Heart right ventricle (tissue), 16 donors: ENCODE results near the gene LRRC32. TPM values are rescaled to one million over a fixed set of nuclear protein-coding genes. Genes with fewer than 3 reads are reported as not detected.

Source experiments
- ATAC-seq, 8 donors: fragments of 200-7000 bp; cut with Tn5 transposase; one replicate each; pipeline ENCODE4 v1.9.1; 2020; ENCODE audit warnings: mild to moderate bottlenecking in 8 of 8, moderate library complexity in 8 of 8, moderate number of reproducible peaks in 1 of 8
- DNase-seq, 2 donors: peaks; one replicate each; pipeline ENCODE4 v3.0.0-alpha.2; 2020
- H3K27ac ChIP-seq, 10 donors: fragments of 200-600 bp; sonication (generic) in 2 of 10; one replicate each; pipeline versions ENCODE4 v1.5.0 to v1.8.0; 2020 to 2022; ENCODE audit warnings: mild to moderate bottlenecking in 3 of 10
- H3K27me3 ChIP-seq, 7 donors: fragments of 200-600 bp; one replicate each; pipeline ENCODE4 v1.8.0; 2021 to 2022; ENCODE audit warnings: mild to moderate bottlenecking in 2 of 7
- H3K36me3 ChIP-seq, 9 donors: fragments of 200-600 bp; sonication (generic) in 1 of 9; one replicate each; pipeline versions ENCODE4 v1.5.0 to v1.8.0; 2020 to 2022; ENCODE audit warnings: mild to moderate bottlenecking in 2 of 9
- H3K4me1 ChIP-seq, 9 donors: fragments of 200-600 bp; sonication (generic) in 1 of 9; one replicate each; pipeline versions ENCODE4 v1.5.0 to v1.8.0; 2020 to 2022; ENCODE audit warnings: mild to moderate bottlenecking in 4 of 9
- H3K4me3 ChIP-seq, 10 donors: fragments of 200-600 bp; sonication (generic) in 2 of 10; one replicate each; pipeline versions ENCODE4 v1.5.0 to v1.8.0; 2020 to 2022; ENCODE audit warnings: mild to moderate bottlenecking in 7 of 10, moderate library complexity in 2 of 10
- H3K9me3 ChIP-seq, 11 donors: fragments of 200-600 bp in 10 of 11; sonication (generic) in 2 of 11; one replicate each; pipeline versions ENCODE4 v1.5.0 to v1.8.0; 2013 to 2022; ENCODE audit warnings: mild to moderate bottlenecking in 2 of 11, control low read depth in 1 of 11, moderate library complexity in 1 of 11
- WGBS, 2 donors: extraction: QIAGEN DNeasy Blood & Tissue Kit; methylation state at CpG; one replicate each; pipeline ENCODE4 v1.1.7; 2013; ENCODE audit warnings: inconsistent platforms in 1 of 2; 5-methylcytosine and 5-hydroxymethylcytosine counted together
- intact Hi-C, 10 donors: fragments of 100-400 bp; cut with DNase I; formaldehyde crosslinking; loops; one replicate each; pipeline versions ENCODE4 v1.11.1 to v1.14.2; 2022
- polyA plus RNA-seq, 2 donors: library from polyadenylated mRNA; stranded (reverse); fragments of 200-250 nt; gene quantifications; one replicate each; pipeline ENCODE4 v1.2.3, GENCODE V29; 2013
- total RNA-seq, 10 donors: library from RNA; stranded (reverse); fragmentation: NEBNext Ultra II Directional in 3 of 10; extraction: Animal tissue kit (Norgen Biotek cat#: 25700) in 3 of 10; gene quantifications; one replicate each; pipeline versions ENCODE4 v1.2.1 to v1.2.4, GENCODE V29; 2021 to 2023
- TF ChIP-seq, protein P1 (sequence below), 9 donors: fragments of 200-600 bp; sonication (generic) in 2 of 9; IDR thresholded peaks; one replicate each; pipeline versions ENCODE4 v1.5.0 to v1.8.0; 2021 to 2022; ENCODE audit warnings: antibody characterized with exemption in 9 of 9, mild to moderate bottlenecking in 5 of 9, moderate library complexity in 1 of 9
- donor health status: Arrhythmogenic right ventricular cardiomyopathy.
- donor health status: ischemic (EF 13 %, LVEDD 7.1; RV severe dilation, severe dysfunction).
- donor health status: healthy with polysubstance abuse.
- donor health status: DM: no; HTN: yes; CAD: no.
- donor health status: DM: no; HTN: no; CAD: no.
- donor health status: ischemic (EF 25% LVEDD 6.9; RV normal size, moderate dysfunction).
- donor health status: ischemic (EF 25% LVEDD 5.7; RV mildly dilated, moderate dysfunction).
- donor health status: healthy.
- donor health status: DM: yes; HTN: yes; CAD: no.
- donor health status: Ischemic cardiomyopathy.
- donor health status: ischemic (EF 35%, LVEDD 5.7; RV mildly dilated, moderate dysfunction).
- donor health status: nonischemic (EF 11% LVEDD 7.7; RV severe dilation, severe dysfunction).
- donor health status: DM: yes; HTN: yes; CAD: no.
- donor health status: PGD.
- donor health status: ischemic (EF 29% LVEDD 5.4; RV normal size, mild dysfunction).
- donor health status: nonischemic (EF 23%, LVEDD 6.1; RV moderate dilation, normal function).

Gene LRRC32
- total and polyA plus RNA-seq, 12 donors = 16.7 to 215 (median 43.7) TPM

DNA sequence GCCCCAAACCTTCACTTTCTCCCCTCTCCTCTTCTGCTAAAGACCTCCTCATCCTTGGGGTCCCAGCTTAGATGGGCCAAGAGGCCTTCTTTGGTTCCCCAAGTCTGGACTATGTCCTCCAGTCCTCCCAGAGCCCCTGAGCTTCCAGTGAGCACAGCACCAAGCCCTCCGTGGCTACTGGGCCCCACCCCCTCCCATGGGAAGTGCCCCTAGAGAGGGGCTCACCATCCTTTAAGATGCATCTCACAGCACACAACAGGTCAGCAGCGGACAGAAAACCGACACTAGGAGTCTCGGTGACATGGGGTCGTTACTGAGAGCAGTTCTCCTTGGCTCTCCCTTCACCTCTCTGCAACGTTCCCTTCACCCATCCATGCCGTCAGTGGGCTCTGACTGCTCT, 2.7 kb downstream of the LRRC32 start:
- intact Hi-C loops = loop anchor here in 3 of 10 donors (5.0 kb wide), 2 partner anchors 36 to 51 kb away; no protein-coding TSS in a partner anchor
- H3K27ac ChIP-seq = peak overlapping the region; percentile 53 to 96 (median 78)
- ATAC-seq (no peak), DNase-seq (no peak)
- H3K4me1 ChIP-seq = peaks cover 17 to 91% (median 65%) of the 10 kb centered on the region in 9 donors
- H3K9me3 ChIP-seq = no peaks in the 10 kb centered on the region
- H3K4me3 ChIP-seq = peak overlapping the region; percentile 32 to 87 (median 72)
- 71 to 76% methylated on average over 7 of the region's 7 CpGs for WGBS, 2 donors
- peaks cover 0 to 28% (median 7%) of the 10 kb centered on the region in 9 donors for H3K36me3 ChIP-seq
- peaks cover 0 to 36% (median 0%) of the 10 kb centered on the region in 7 donors for H3K27me3 ChIP-seq
- TF ChIP-seq, protein P1, sequence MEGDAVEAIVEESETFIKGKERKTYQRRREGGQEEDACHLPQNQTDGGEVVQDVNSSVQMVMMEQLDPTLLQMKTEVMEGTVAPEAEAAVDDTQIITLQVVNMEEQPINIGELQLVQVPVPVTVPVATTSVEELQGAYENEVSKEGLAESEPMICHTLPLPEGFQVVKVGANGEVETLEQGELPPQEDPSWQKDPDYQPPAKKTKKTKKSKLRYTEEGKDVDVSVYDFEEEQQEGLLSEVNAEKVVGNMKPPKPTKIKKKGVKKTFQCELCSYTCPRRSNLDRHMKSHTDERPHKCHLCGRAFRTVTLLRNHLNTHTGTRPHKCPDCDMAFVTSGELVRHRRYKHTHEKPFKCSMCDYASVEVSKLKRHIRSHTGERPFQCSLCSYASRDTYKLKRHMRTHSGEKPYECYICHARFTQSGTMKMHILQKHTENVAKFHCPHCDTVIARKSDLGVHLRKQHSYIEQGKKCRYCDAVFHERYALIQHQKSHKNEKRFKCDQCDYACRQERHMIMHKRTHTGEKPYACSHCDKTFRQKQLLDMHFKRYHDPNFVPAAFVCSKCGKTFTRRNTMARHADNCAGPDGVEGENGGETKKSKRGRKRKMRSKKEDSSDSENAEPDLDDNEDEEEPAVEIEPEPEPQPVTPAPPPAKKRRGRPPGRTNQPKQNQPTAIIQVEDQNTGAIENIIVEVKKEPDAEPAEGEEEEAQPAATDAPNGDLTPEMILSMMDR (IDR thresholded peaks at IDR 0.05) = no peak

DNA sequence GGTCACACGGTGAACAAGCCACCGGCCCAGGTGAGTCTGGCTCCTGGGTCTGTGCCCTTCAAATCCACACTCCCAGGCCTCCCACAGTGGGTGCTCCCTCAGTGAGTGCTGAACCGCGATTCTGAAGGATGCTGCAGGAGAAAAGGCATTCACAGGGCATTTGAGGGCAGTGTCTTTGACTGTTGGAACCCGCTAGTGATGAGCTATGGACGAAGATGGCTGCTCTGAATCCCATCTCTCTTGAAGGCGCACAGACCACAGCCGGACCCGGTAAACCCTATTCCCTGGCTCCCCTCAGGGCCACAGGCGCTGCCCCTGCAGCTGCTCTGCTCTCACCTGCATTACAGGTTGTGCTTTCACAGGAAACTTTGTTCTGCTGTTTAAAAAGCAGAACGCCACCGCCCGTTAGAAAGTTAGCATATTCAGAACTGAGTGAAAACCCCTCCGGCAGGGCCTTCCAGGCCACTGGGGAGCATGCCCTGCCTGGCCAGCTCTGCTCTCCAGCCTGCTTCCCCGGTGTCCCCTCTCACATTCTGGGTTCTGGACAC, 3.2 kb downstream of the LRRC32 start:
- peaks cover 0 to 32% (median 7%) of the 10 kb centered on the region in 9 donors for H3K36me3 ChIP-seq
- no peaks in the 10 kb centered on the region for H3K9me3 ChIP-seq
- intact Hi-C loops = loop anchor here in 3 of 10 donors (5.0 kb wide), 2 partner anchors 35 to 50 kb away; no protein-coding TSS in a partner anchor
- H3K4me1 ChIP-seq = peaks cover 15 to 86% (median 63%) of the 10 kb centered on the region in 9 donors
- DNase-seq (no peak), ATAC-seq (no peak)
- TF ChIP-seq, protein P1 (IDR thresholded peaks at IDR 0.05) = no peak
- WGBS, 2 donors = 73 to 82% methylated on average over 15 of the region's 15 CpGs
- peaks cover 0 to 36% (median 0%) of the 10 kb centered on the region in 7 donors for H3K27me3 ChIP-seq
- peak overlapping the region; percentile 34 to 96 (median 78) for H3K27ac ChIP-seq
- H3K4me3 ChIP-seq = peak overlapping the region; percentile 32 to 87 (median 72)

DNA sequence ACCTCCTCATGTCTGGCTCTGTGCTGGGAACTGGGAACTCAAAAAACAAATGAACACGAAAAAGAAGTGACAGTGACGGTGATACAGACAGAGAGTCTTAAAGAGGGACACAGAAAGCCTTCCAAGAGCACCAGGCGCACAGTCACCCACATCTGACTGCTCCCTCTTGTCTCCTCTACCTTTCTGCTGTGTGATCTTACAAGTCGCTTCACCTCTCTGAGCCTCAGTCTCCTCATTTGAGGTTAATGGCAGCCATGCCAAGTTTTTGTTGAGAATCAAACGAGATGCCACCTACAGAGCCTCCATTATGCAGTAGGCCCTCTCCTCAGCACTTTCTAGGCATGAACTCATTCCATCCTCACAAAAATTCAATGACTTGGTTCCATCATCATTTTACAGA, 3.7 kb downstream of the LRRC32 start:
- DNase-seq (no peak), ATAC-seq (no peak)
- Histone ChIP-seq H3K27ac (peak overlapping the region; percentile 34 to 96 (median 78)), H3K4me1 (peaks cover 15 to 81% (median 61%) of the 10 kb centered on the region in 9 donors), H3K9me3 (no peaks in the 10 kb centered on the region), H3K36me3 (peaks cover 0 to 37% (median 7%) of the 10 kb centered on the region in 9 donors), H3K27me3 (peaks cover 0 to 33% (median 0%) of the 10 kb centered on the region in 7 donors), H3K4me3 (peak overlapping the region; percentile 32 to 87 (median 72))
- intact Hi-C loops = loop anchor here in 3 of 10 donors (5.0 kb wide), 2 partner anchors 35 to 50 kb away; no protein-coding TSS in a partner anchor
- TF ChIP-seq, protein P1 (IDR thresholded peaks at IDR 0.05) = no peak
- 68 to 76% methylated on average over 5 of the region's 5 CpGs for WGBS, 2 donors

DNA sequence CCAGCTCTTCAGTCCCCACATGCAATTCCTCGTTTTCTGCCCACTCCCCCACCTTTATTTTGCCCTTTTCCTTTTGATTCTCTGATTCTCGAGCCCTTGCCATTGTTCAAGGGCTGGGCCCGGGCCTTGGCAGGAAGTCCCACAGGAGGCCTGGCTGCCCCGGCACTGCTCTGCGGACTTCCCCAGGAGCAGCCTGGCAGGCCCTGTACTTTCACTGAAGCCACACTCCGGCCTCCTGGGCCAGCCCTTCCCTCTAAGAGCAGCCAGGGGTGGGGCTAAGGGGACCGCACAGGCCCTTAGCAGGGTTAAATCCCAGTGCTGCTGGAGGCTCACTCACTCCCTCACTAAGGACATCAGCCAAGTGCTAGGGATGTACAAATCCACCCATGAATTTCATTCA, 4.1 kb downstream of the LRRC32 start:
- H3K9me3 ChIP-seq = no peaks in the 10 kb centered on the region
- peak overlapping the region; percentile 46 to 96 (median 78) for H3K27ac ChIP-seq
- peaks cover 0 to 29% (median 0%) of the 10 kb centered on the region in 7 donors for H3K27me3 ChIP-seq
- intact Hi-C loops = loop anchor here in 3 of 10 donors (5.0 kb wide), 2 partner anchors 34 to 49 kb away; no protein-coding TSS in a partner anchor
- peak overlapping the region in 9 of 10 donors; percentile 42 to 87 (median 74) for H3K4me3 ChIP-seq
- H3K4me1 ChIP-seq = peaks cover 15 to 76% (median 57%) of the 10 kb centered on the region in 9 donors
- TF ChIP-seq, protein P1 (IDR thresholded peaks at IDR 0.05) = no peak
- DNase-seq (peak; percentile 61 to 69), ATAC-seq (peak; percentile 36 to 72 (median 53))
- peaks cover 0 to 41% (median 7%) of the 10 kb centered on the region in 9 donors for H3K36me3 ChIP-seq
- 28 to 37% methylated on average over 7 of the region's 7 CpGs for WGBS, 2 donors
